GM21423 (cell line): ENCODE results near the gene MMS22L.

Experiments
- ATAC-seq: cut with Tn5 transposase; IDR thresholded peaks from one replicate; pipeline ENCODE4 v1.9.1; 2021; ENCODE audit warnings: mild to moderate bottlenecking, moderate library complexity; ENCODE audit not compliant: unreplicated experiment

MMS22L gene

GRCh38 chr6:97145691-97146090 lies 137.3 kb downstream of the MMS22L start:
- no peak for ATAC-seq

- no peak for ATAC-seq
These were observed 141.3 kb downstream of the MMS22L start for GRCh38 chr6:97141756-97142155.

GRCh38 chr6:97138581-97138980 lies 144.4 kb downstream of the MMS22L start:
- ATAC-seq = no peak

GRCh38 chr6:97136626-97137358 lies 146.2 kb downstream of the MMS22L start:
- no peak for ATAC-seq

- ATAC-seq = no peak
These were observed 149.9 kb downstream of the MMS22L start for GRCh38 chr6:97133067-97133466.

- ATAC-seq = no peak
These were observed 153.9 kb downstream of the MMS22L start for GRCh38 chr6:97129106-97129505.

- no peak for ATAC-seq
These were observed 154.5 kb downstream of the MMS22L start for GRCh38 chr6:97128507-97128906.

- ATAC-seq = no peak
These were observed 159.4 kb downstream of the MMS22L start for GRCh38 chr6:97123652-97124051.

- ATAC-seq = no peak
These were observed 159.9 kb downstream of the MMS22L start for GRCh38 chr6:97123112-97123511.

GRCh38 chr6:97120511-97120910 lies 162.5 kb downstream of the MMS22L start:
- ATAC-seq = no peak

- no peak for ATAC-seq
These were observed 168.4 kb downstream of the MMS22L start for GRCh38 chr6:97114645-97115044.

- no peak for ATAC-seq
These were observed 169.8 kb downstream of the MMS22L start for GRCh38 chr6:97113170-97113569.

GRCh38 chr6:97111243-97111642 lies 171.8 kb downstream of the MMS22L start:
- ATAC-seq = no peak

GRCh38 chr6:97110626-97111025 lies 172.4 kb downstream of the MMS22L start:
- ATAC-seq = no peak

GRCh38 chr6:97110149-97110548 lies 172.9 kb downstream of the MMS22L start:
- peak; percentile 50 for ATAC-seq

- ATAC-seq = no peak
These were observed 173.6 kb downstream of the MMS22L start for GRCh38 chr6:97109444-97109843.

GRCh38 chr6:97102145-97102790 lies 180.7 kb downstream of the MMS22L start:
- ATAC-seq = no peak

GRCh38 chr6:97100696-97101095 lies 182.3 kb downstream of the MMS22L start:
- ATAC-seq = no peak

- ATAC-seq = no peak
These were observed 185.7 kb downstream of the MMS22L start for GRCh38 chr6:97097068-97098047.

GRCh38 chr6:97095311-97095850 lies 187.6 kb downstream of the MMS22L start:
- ATAC-seq = no peak

- no peak for ATAC-seq
These were observed 188.6 kb downstream of the MMS22L start for GRCh38 chr6:97094376-97094775.
